H54 (cell line): ENCODE data around the gene DAND5.

Experiments used
- DNase-seq: peaks from one replicate; pipeline ENCODE4 v3.0.0; 2011; ENCODE audit warnings: low spot score, mixed read lengths; ENCODE audit not compliant: insufficient read length
- FAIRE-seq: peaks from 3 replicates; lab custom pipeline; 2011; peaks lifted over from hg19 to GRCh38; lab: Jason Lieb, UNC
- POLR2A ChIP-seq: IDR thresholded peaks from 2 replicates; pipeline ENCODE4 v1.6.1; 2011; ENCODE audit warnings: low read depth, mild to moderate bottlenecking, low read length

Gene DAND5

GRCh38 chr19:13016628-13017305 lies 47.4 kb downstream of the DAND5 start:
- FAIRE-seq (no peak), DNase-seq (no peak)
- no peak for TF ChIP-seq POLR2A

- no peak for FAIRE-seq
- DNase-seq: no peak
- no peak for TF ChIP-seq POLR2A
Observed at GRCh38 chr19:13017306-13018034, 48.1 kb downstream of the DAND5 start.

GRCh38 chr19:13018035-13018914 lies 48.9 kb downstream of the DAND5 start:
- no peak for TF ChIP-seq POLR2A
- FAIRE-seq (no peak), DNase-seq (no peak)

- FAIRE-seq (no peak), DNase-seq (no peak)
- TF ChIP-seq POLR2A: no peak
Observed at GRCh38 chr19:13019332-13019731, 50.0 kb downstream of the DAND5 start.

GRCh38 chr19:13020002-13020414 lies 50.6 kb downstream of the DAND5 start:
- FAIRE-seq (no peak), DNase-seq (no peak)
- TF ChIP-seq POLR2A: no peak

- DNase-seq (no peak), FAIRE-seq (no peak)
- TF ChIP-seq POLR2A: no peak
Observed at GRCh38 chr19:13022111-13022858, 52.9 kb downstream of the DAND5 start.

DNA sequence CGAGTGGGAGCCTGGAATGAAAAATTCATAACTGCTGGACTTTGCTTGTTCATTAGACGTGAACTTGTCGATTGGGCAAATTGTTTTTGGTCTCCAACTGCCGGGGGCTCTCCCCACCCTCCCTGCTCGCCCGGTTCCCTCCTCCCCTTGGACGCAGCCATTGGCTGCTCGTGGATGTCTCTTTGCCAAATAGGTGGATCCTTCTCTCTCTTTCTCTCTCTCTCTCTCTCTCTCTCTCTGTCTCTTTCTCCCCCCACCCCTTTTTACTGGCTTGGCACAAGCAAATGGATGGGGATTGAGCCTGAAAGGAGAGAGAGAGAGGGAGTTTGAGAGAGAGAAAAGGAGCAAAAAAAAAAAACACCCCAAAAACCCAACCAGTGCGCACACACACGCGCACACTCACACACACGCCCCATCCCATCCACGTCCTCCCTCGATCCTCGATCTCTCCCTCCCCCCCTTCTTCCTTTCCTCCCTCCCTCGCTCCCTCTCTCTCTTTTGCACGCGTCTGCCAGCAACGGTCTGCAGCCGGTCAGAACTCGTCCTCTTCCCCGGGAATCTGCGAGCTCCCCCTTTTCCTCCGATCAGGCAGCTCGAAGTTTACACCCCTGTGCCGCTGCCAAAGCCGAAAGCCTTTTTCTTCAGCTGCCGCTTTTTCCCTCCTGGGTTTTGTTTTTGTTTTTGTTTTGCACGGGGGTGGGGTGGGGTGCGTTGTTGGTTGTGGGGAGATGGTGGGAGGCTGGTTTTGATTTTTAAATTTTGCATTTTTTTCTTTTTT lies 53.7 kb downstream of the DAND5 start:
- peak; percentile 41; the same call in 1 of the 2 replicates for TF ChIP-seq POLR2A
- FAIRE-seq: peak; percentile 52
- DNase-seq: peak; percentile 82

GRCh38 chr19:13023656-13024055 lies 54.3 kb downstream of the DAND5 start:
- no peak for TF ChIP-seq POLR2A
- FAIRE-seq: no peak
- DNase-seq: no peak
